Aorta (tissue), 5 donors: ENCODE data around the gene ERLEC1. TPM values are rescaled to one million over a fixed set of nuclear protein-coding genes. Genes with fewer than 3 reads are reported as not detected.
"Not testable (repeated sequence)": the region's sequence is repeated elsewhere in the genome, so short reads cannot be mapped to it uniquely, and the experiment has no call there.

ENCODE experiments used
- ATAC-seq: fragments of 200-7000 bp; cut with Tn5 transposase; one replicate; pipeline ENCODE4 v1.9.1; 2022; ENCODE audit warnings: moderate library complexity; ENCODE audit not compliant: low FRiP score
- DNase-seq, 2 donors: peaks; one replicate each; pipeline ENCODE4 v3.0.0-alpha.2; 2020
- H3K27ac ChIP-seq, 2 donors: one replicate each; pipeline ENCODE4 v1.5.1; 2013; ENCODE audit warnings: low read length in 2 of 2, mild to moderate bottlenecking in 2 of 2, moderate library complexity in 2 of 2, control low read depth in 1 of 2, inconsistent platforms in 1 of 2, low read depth in 1 of 2
- H3K27me3 ChIP-seq, 2 donors: one replicate each; pipeline ENCODE4 v1.6.1; 2013; ENCODE audit warnings: control low read depth in 1 of 2, low read length in 1 of 2, mild to moderate bottlenecking in 1 of 2, moderate library complexity in 1 of 2; ENCODE audit not compliant: insufficient read depth in 2 of 2, control insufficient read depth in 1 of 2
- H3K36me3 ChIP-seq, 2 donors: one replicate each; pipeline ENCODE4 v1.6.1; 2013; ENCODE audit warnings: control low read depth in 1 of 2, low read length in 1 of 2, mild to moderate bottlenecking in 1 of 2; ENCODE audit not compliant: insufficient read depth in 2 of 2, control insufficient read depth in 1 of 2
- H3K4me1 ChIP-seq, 2 donors: one replicate each; pipeline ENCODE4 v1.6.1; 2013; ENCODE audit warnings: low read length in 2 of 2, control low read depth in 1 of 2, mild to moderate bottlenecking in 1 of 2, moderate library complexity in 1 of 2; ENCODE audit not compliant: insufficient read depth in 2 of 2, control insufficient read depth in 1 of 2
- H3K4me3 ChIP-seq, 2 donors: one replicate each; pipeline ENCODE4 v1.5.1; 2013; ENCODE audit warnings: low read length in 2 of 2, control low read depth in 1 of 2, mild to moderate bottlenecking in 1 of 2
- H3K9me3 ChIP-seq: one replicate; pipeline ENCODE4 v1.6.1; 2013; ENCODE audit warnings: mild to moderate bottlenecking, low read length; ENCODE audit not compliant: control insufficient read depth
- WGBS, 2 donors: extraction: QIAGEN DNeasy Blood & Tissue Kit; methylation state at CpG; one replicate each; pipeline ENCODE4 v1.1.7; 2013; 5-methylcytosine and 5-hydroxymethylcytosine counted together
- intact Hi-C, 2 donors: fragments of 100-400 bp; cut with DNase I; formaldehyde crosslinking; loops; one replicate each; pipeline versions ENCODE4 v1.14.2 to v1.15.0; 2022
- polyA plus RNA-seq, 2 donors: library from polyadenylated mRNA; stranded (reverse); fragments of 200-250 nt; gene quantifications; one replicate each; pipeline ENCODE4 v1.2.3, GENCODE V29; 2013
- total RNA-seq, 2 donors: library from RNA; stranded (reverse); fragmentation: NEBNext Ultra II Directional; extraction: Animal tissue kit (Norgen Biotek cat#: 25700); gene quantifications; one replicate each; pipeline ENCODE4 v1.2.1, GENCODE V29; 2021
- donor health status: healthy with polysubstance abuse.
- donor health status: Bipolar disorder and iron deficiency.
- donor health status: DM: no; HTN: no; CAD: no.
- donor health status: DM: no; HTN: no; CAD: no.
- donor health status: DM: yes; HTN: yes; CAD: no.

ERLEC1 gene
- total and polyA plus RNA-seq, 4 donors = 54.3 to 66.8 (median 56.6) TPM

DNA sequence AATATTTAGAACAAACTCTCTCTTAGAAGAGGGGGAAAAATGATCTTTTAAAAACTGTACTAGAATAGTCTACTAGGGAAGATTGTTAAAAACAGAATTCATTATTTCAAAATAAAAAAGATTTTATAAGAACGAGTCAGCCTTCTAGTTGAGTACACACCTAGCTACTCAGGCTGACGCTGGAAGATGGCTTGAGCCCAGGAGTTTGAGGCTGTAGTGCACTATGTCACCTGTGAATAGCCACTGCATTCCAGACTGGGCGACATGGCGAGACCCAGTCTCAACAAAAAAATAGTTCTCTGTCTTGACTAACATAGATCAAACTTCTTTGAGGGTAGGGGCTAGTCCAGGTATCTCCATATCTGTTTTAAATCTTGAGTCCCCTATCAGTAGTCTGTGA, 33.9 kb downstream of the ERLEC1 start:
- no peaks in the 10 kb centered on the region for H3K27me3 ChIP-seq
- WGBS, 2 donors = 79 to 83% methylated on average over 4 of the region's 4 CpGs
- no peak overlapping the region for H3K27ac ChIP-seq
- no peaks in the 10 kb centered on the region for H3K4me1 ChIP-seq
- ATAC-seq (no peak), DNase-seq (no peak)
- peaks cover 0 to 4% of the 10 kb centered on the region in 2 donors for H3K36me3 ChIP-seq
- H3K4me3 ChIP-seq = no peak overlapping the region
- intact Hi-C loops = no loop called here
- no peaks in the 10 kb centered on the region for H3K9me3 ChIP-seq

DNA sequence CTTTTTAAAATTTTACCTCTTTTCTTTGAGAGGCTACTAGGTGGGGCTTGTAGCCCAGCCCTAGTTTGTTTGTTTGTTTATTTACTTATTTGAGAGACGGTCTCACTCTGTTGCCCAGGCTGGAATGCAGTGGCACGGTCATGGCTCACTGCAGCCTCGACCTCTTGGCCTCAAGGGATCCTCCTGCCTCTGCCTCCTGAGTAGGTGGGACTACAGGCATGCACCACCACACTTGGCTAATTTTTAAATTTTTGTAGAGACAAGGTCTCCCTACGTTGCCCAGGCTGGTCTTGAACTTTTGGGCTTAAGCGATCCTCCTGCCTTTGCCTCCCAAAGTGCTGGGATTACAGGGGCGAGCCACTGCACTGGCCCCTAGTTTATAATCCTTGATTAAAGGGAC, 35.0 kb downstream of the ERLEC1 start:
- H3K4me3 ChIP-seq = no peak overlapping the region
- H3K27ac ChIP-seq = no peak overlapping the region
- DNase-seq = no peak
- H3K4me1 ChIP-seq = no peaks in the 10 kb centered on the region
- ATAC-seq = no peak
- WGBS, 2 donors = 80 to 81% methylated on average over 6 of the region's 6 CpGs
- intact Hi-C loops = no loop called here
- no peaks in the 10 kb centered on the region for H3K9me3 ChIP-seq
- no peaks in the 10 kb centered on the region for H3K27me3 ChIP-seq
- H3K36me3 ChIP-seq = peaks cover 0 to 4% of the 10 kb centered on the region in 2 donors

DNA sequence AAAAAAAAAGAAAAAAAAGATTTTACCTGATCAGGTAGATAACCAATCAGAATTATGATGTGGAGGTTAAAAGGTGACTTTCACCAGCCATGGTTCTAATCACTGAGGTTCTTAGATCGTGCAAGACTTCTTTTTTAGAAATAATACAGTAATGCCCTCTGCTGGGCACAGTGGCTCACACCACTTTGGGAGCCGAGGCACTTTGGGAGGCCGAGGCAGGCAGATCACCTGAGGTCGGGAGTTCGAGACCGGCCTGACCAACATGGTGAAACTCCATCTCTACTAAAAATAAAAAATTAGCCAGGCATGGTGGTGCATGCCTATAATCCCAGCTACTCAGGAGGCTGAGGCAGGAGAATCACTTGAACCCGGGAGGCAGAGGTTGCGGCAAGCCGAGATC, 36.8 kb downstream of the ERLEC1 start:
- H3K27ac ChIP-seq, DNase-seq, H3K36me3 ChIP-seq, intact Hi-C loops, ATAC-seq, H3K4me1 ChIP-seq, H3K27me3 ChIP-seq, H3K4me3 ChIP-seq, H3K9me3 ChIP-seq: not testable (repeated sequence)
- 89 to 90% methylated on average over 9 of the region's 9 CpGs for WGBS, 2 donors

DNA sequence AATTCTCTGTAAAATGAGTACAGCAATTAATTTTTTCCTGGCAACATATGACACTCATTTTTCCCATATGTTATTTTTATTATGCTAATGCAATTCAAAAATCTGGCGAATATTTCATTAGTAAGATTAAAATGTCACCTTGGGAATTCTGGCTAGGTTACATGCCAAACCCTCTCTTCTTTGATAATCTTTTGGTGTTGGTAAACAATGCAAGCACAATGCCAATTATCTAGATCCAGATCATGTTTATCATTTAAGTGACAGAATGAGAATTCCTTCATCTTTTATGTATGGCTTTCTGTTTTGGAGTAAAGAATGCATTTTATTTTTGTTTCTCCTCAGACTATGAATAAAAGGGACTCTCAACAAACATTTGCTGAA, 39.2 kb downstream of the ERLEC1 start:
- intact Hi-C loops = no loop called here
- Histone ChIP-seq H3K9me3 (no peaks in the 10 kb centered on the region), H3K27me3 (no peaks in the 10 kb centered on the region), H3K4me3 (no peak overlapping the region), H3K4me1 (no peaks in the 10 kb centered on the region), H3K36me3 (no peaks in the 10 kb centered on the region), H3K27ac (no peak overlapping the region)
- WGBS, 2 donors = 54 to 60% methylated on average over 1 of the region's 1 CpG
- no peak for ATAC-seq
- DNase-seq = no peak

DNA sequence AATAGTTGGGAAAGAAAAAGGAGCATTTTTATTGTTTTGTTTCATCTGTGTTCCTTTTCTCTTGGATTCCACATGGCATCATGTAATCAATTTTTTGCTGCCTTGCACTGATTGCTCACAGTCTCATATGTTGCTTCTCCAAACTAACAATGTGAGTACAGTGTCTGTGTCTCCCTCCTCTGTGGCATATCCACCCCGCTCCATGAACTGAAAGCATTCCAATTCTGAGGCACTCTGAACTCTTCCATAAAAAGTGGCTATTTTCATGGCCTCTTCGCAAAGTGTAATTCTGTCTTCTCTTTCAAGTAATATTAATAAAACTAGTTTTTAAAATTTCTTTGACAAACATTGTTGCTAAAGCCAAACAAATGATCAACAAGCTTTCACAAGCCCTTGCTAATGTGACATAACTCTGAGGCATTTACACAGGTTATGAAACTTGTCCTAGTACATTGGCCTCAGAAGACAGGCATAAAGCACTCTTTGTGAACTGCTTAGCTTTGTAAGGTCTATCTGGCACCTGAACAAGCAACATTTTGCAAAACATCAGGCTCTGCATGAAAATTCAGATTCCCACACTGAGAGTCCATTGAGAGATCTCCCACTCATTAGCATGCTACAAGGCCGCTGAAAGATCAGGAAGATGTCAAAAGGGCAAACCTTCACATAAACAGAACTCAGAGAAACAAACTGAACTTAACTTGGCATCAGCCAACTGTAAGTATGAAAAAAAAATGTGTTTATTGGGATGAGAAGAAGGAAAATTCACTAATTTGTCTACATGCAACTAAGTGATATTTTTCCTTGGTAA, 39.9 kb downstream of the ERLEC1 start:
- Histone ChIP-seq H3K27ac (no peak overlapping the region), H3K27me3 (no peaks in the 10 kb centered on the region), H3K4me1 (no peaks in the 10 kb centered on the region), H3K36me3 (peaks cover 0 to 4% of the 10 kb centered on the region in 2 donors), H3K9me3 (no peaks in the 10 kb centered on the region), H3K4me3 (no peak overlapping the region)
- intact Hi-C loops = no loop called here
- ATAC-seq (no peak), DNase-seq (no peak)
- 72 to 79% methylated on average over 3 of the region's 3 CpGs for WGBS, 2 donors

DNA sequence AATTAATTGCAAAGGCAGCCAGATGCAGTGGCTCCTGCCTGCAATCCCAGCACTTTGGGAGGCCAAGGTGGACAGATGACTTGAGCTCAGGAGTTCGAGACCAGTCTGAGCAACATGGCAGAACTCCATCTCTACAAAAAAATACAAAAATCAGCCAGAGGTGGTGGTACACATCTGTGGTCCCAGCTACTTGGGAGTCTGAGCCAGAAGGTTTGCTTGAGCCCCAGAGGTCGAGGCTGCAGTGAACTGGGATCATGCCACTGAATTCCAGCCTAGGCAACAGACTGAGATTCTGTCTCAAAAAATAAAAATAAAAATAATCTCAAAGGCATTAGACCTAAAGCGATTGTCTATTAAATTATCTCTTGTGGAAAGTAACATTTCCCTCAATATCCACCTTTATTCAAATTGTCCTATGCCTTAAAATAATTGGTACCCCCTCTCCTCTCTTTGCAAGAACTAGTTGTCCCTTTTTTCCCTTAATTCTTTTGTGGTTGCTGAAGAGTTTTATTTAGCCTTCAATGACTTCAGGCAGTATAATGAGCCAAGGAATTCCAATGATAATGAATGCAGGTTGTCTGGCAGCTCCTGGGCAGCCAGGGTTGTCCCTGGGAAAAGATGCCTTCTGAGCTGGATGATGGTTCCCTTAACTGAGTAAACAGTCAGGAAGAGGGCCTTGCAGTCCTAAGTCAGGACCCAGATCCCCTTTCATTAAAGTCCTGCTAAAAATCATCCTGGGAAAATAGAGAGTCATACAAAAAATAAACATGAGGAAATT, 40.7 kb downstream of the ERLEC1 start:
- ATAC-seq (no peak), DNase-seq (no peak)
- intact Hi-C loops = no loop called here
- Histone ChIP-seq H3K27me3 (no peaks in the 10 kb centered on the region), H3K36me3 (peaks cover 0 to 4% of the 10 kb centered on the region in 2 donors), H3K9me3 (no peaks in the 10 kb centered on the region), H3K4me1 (no peaks in the 10 kb centered on the region), H3K27ac (no peak overlapping the region), H3K4me3 (no peak overlapping the region)
- WGBS, 2 donors = 84 to 89% methylated on average over 3 of the region's 3 CpGs

DNA sequence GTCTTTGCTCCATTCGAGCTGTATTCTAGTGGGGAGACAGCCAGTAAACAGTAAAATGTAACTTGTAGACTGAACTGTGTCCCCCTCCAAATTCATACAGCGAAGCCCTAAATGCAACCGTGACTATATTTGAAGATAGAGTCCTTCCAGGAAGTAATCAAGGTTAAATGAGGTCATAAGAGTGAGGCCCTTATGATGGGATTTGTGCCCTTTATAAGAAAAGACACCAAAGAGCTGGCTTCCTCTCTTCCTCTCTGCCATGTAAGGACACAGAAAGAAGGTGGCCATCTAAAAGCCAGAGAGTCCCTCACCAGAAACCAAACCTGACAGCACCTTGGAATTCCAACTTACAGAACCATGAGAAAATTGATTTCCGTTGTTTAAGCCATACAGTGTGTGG, 41.5 kb downstream of the ERLEC1 start:
- no peak for DNase-seq
- H3K9me3 ChIP-seq = no peaks in the 10 kb centered on the region
- intact Hi-C loops = no loop called here
- no peaks in the 10 kb centered on the region for H3K27me3 ChIP-seq
- no peaks in the 10 kb centered on the region for H3K4me1 ChIP-seq
- WGBS, 2 donors = 97 to 98% methylated on average over 4 of the region's 4 CpGs
- H3K27ac ChIP-seq = no peak overlapping the region
- ATAC-seq = no peak
- peaks cover 0 to 4% of the 10 kb centered on the region in 2 donors for H3K36me3 ChIP-seq
- H3K4me3 ChIP-seq = no peak overlapping the region

DNA sequence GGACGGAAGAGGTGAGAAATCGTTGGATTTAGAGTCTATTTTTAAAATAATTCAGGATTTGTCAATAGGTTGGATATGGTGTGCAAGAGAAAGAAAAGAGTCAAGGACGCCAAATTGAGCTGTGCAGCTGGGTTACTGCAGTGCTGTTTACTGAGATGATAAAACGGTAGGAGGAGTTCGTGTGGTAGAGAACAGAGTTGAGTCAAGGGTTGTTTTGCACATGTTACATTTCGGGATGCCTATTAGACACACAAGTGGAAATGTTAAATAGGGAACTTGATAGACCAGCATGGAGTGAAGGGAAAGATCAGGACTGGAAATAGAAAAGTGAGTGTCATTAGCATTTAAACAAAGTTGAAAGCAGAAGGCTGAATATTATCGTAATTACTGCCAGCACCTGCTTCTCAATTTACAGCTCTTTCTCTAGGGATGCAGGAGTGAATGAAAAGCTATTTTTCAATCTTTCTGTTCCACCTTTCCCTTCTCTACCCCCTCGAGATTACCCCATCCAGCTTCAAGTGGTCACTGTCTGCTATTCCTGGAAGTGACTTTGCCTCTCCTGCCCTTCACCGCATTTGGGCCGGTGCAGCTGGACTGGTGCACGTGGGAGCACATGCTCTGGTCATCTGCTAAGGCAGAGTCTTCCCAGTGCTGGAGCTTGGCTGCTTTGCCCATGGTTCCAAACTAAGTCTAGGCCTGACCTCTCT, 42.6 kb downstream of the ERLEC1 start:
- no peak overlapping the region for H3K4me3 ChIP-seq
- 86 to 89% methylated on average over 11 of the region's 11 CpGs for WGBS, 2 donors
- no peak for DNase-seq
- no peaks in the 10 kb centered on the region for H3K27me3 ChIP-seq
- no peaks in the 10 kb centered on the region for H3K4me1 ChIP-seq
- H3K9me3 ChIP-seq = no peaks in the 10 kb centered on the region
- intact Hi-C loops = no loop called here
- ATAC-seq = no peak
- no peak overlapping the region for H3K27ac ChIP-seq
- peaks cover 0 to 4% of the 10 kb centered on the region in 2 donors for H3K36me3 ChIP-seq
